ENCODE measurements around the gene MSLN.

DNA sequence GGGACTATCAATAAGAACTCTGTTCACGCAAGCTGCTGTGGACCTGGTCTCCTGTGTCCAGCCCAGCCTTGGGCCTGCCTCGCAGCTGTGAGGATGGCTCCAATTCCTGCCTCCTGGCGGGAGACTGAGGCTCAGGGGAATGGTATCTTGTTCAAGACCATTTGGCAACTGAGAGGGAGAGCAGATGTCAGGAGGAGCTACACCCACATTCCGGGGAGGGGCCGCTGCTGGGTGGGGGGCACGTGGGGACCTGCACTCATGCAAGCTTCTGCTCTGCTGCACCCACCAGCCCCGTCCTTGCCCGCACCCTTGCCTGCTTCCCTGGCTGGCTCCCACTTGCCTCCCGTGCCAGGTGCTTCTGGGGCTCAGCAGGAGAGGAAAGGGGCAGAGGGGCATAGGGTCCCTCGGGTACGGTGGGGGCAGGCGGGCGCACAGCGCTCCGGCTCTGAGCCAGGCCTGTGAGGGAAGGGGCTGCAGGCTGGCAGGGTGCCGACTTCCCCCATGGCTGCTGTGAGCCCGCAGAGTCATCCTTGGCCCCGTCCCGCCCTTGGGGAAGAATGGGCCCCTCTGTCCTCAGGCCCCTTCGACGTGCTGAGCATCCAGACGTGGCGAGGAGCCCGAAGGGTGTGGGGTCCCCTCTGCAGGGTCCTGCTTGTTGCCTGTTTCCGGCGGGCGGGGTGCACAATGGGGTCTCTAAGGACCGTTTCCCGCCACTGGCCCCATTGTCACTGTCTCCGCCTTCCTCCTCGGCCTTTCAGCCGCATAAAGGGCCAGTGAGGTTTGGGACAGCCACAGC lies 42.9 kb upstream of the MSLN start:
- TF ChIP-seq POLR2AphosphoS5 (IDR thresholded peaks at IDR 0.05; ENCODE audit: low read depth, low read length), result no peak
- no peak for TF ChIP-seq POLR2A (IDR thresholded peaks at IDR 0.05; ENCODE audit: low read depth, low read length)
- no peak for TF ChIP-seq TAF1 (IDR thresholded peaks at IDR 0.05; ENCODE audit: borderline replicate concordance, low read depth, low read length)

Data from GM12892 (cell line).